ENCODE data around the gene EFNB3. TPM values are rescaled to one million over a fixed set of nuclear protein-coding genes. Genes with fewer than 3 reads are reported as not detected.

The EFNB3 gene
- total and polyA plus RNA-seq, 2 of the 13 experiments (the other 11 are each of a cell fraction or from before 2014, with no cell fraction given): 0.07 to 0.25 TPM

DNA sequence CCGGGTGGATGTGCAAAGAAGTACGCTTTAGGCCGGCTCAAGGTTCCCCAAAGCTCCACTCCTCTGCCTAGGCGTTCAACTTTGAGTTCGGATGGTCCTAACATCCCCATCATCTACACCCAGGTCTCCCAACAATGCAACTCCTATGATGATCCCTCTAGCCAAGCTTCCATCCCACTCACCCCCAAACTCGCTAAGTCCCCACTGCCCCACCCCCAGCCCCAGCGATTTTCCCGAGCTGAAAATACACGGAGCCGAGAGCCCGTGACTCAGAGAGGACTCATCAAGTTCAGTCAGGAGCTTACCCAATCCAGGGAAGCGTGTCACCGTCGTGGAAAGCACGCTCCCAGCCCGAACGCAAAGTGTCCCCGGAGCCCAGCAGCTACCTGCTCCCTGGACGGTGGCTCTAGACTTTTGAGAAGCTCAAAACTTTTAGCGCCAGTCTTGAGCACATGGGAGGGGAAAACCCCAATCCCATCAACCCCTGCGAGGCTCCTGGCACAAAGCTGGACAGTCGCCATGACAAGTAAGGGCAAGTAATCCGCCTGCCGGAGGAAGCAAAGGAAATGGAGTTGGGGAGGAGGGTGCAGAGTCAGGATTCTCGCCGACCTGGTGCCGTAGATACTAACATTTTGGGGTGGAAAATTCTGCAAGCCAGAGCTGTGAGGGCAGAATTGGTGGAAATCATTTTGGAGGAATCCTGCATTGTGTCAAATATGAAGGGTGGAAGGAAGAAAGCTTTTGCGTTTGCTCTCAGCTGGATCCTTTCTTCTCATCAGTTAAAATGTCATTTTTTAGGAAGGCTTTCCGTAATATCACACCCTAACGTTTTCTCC, 17.7 kb upstream of the EFNB3 start, which contains the start of gene TP53 (continued):
- TF ChIP-seq, protein P1, sequence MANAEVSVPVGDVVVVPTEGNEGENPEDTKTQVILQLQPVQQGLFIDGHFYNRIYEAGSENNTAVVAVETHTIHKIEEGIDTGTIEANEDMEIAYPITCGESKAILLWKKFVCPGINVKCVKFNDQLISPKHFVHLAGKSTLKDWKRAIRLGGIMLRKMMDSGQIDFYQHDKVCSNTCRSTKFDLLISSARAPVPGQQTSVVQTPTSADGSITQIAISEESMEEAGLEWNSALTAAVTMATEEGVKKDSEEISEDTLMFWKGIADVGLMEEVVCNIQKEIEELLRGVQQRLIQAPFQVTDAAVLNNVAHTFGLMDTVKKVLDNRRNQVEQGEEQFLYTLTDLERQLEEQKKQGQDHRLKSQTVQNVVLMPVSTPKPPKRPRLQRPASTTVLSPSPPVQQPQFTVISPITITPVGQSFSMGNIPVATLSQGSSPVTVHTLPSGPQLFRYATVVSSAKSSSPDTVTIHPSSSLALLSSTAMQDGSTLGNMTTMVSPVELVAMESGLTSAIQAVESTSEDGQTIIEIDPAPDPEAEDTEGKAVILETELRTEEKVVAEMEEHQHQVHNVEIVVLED (CRISPR knock-in tag; IDR thresholded peaks at IDR 0.05; ENCODE audit: borderline replicate concordance): no peak
- TF ChIP-seq ZBTB7A (CRISPR knock-in tag; IDR thresholded peaks at IDR 0.05): 0 out of 2 replicates have a peak, but pooled peaks have one; percentile 27
- TF ChIP-seq, protein P2, sequence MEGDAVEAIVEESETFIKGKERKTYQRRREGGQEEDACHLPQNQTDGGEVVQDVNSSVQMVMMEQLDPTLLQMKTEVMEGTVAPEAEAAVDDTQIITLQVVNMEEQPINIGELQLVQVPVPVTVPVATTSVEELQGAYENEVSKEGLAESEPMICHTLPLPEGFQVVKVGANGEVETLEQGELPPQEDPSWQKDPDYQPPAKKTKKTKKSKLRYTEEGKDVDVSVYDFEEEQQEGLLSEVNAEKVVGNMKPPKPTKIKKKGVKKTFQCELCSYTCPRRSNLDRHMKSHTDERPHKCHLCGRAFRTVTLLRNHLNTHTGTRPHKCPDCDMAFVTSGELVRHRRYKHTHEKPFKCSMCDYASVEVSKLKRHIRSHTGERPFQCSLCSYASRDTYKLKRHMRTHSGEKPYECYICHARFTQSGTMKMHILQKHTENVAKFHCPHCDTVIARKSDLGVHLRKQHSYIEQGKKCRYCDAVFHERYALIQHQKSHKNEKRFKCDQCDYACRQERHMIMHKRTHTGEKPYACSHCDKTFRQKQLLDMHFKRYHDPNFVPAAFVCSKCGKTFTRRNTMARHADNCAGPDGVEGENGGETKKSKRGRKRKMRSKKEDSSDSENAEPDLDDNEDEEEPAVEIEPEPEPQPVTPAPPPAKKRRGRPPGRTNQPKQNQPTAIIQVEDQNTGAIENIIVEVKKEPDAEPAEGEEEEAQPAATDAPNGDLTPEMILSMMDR (CRISPR knock-in tag; IDR thresholded peaks at IDR 0.05): peak; percentile 23; the same call in 1 of the 2 replicates
- peak; percentile 98 for TF ChIP-seq BCL3 (CRISPR knock-in tag; IDR thresholded peaks at IDR 0.05)
- peak; percentile 99 for TF ChIP-seq YY1 (IDR thresholded peaks at IDR 0.05; ENCODE audit: insufficient read depth, insufficient replicate concordance, low read depth, low read length)
- no peak for TF ChIP-seq NFYC (CRISPR knock-in tag; IDR thresholded peaks at IDR 0.05)
- TF ChIP-seq KMT2B (CRISPR knock-in tag; IDR thresholded peaks at IDR 0.05): peak; percentile 21; the same call in 1 of the 2 replicates
- TF ChIP-seq NR2F2 (IDR thresholded peaks at IDR 0.05; ENCODE audit: borderline replicate concordance, low read depth): peak; percentile 14; the same call in 1 of the 2 replicates
- peak; percentile 45; the same call in 1 of the 2 replicates for TF ChIP-seq ERF (CRISPR knock-in tag; IDR thresholded peaks at IDR 0.05)
- peak; percentile 86; the same call in 1 of the 2 replicates for TF ChIP-seq SIN3A (IDR thresholded peaks at IDR 0.05; ENCODE audit: borderline replicate concordance, low read depth, low read length)
- TF ChIP-seq MLLT10 (CRISPR knock-in tag; IDR thresholded peaks at IDR 0.05): 0 out of 2 replicates have a peak, but pooled peaks have one; percentile 62
- TF ChIP-seq, protein P3, sequence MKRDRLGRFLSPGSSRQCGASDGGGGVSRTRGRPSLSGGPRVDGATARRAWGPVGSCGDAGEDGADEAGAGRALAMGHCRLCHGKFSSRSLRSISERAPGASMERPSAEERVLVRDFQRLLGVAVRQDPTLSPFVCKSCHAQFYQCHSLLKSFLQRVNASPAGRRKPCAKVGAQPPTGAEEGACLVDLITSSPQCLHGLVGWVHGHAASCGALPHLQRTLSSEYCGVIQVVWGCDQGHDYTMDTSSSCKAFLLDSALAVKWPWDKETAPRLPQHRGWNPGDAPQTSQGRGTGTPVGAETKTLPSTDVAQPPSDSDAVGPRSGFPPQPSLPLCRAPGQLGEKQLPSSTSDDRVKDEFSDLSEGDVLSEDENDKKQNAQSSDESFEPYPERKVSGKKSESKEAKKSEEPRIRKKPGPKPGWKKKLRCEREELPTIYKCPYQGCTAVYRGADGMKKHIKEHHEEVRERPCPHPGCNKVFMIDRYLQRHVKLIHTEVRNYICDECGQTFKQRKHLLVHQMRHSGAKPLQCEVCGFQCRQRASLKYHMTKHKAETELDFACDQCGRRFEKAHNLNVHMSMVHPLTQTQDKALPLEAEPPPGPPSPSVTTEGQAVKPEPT (CRISPR knock-in tag; IDR thresholded peaks at IDR 0.05; ENCODE audit: low read depth): peak; percentile 1; the same call in 1 of the 2 replicates
- TF ChIP-seq, protein P4, sequence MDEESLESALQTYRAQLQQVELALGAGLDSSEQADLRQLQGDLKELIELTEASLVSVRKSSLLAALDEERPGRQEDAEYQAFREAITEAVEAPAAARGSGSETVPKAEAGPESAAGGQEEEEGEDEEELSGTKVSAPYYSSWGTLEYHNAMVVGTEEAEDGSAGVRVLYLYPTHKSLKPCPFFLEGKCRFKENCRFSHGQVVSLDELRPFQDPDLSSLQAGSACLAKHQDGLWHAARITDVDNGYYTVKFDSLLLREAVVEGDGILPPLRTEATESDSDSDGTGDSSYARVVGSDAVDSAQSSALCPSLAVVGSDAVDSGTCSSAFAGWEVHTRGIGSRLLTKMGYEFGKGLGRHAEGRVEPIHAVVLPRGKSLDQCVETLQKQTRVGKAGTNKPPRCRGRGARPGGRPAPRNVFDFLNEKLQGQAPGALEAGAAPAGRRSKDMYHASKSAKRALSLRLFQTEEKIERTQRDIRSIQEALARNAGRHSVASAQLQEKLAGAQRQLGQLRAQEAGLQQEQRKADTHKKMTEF (CRISPR knock-in tag; IDR thresholded peaks at IDR 0.05): no peak
- 0 out of 2 replicates have a peak, but pooled peaks have one; percentile 67 for TF ChIP-seq ZNF124 (CRISPR knock-in tag; IDR thresholded peaks at IDR 0.05)
- TF ChIP-seq TBL1XR1 (IDR thresholded peaks at IDR 0.05; ENCODE audit: borderline replicate concordance, low read length, partially characterized antibody): peak; percentile 37
- TF ChIP-seq RBAK (CRISPR knock-in tag; IDR thresholded peaks at IDR 0.05): no peak
- 0 out of 2 replicates have a peak, but pooled peaks have one; percentile 49 for TF ChIP-seq ZNF788 (CRISPR knock-in tag; IDR thresholded peaks at IDR 0.05; ENCODE audit: borderline replicate concordance)
- peak; percentile 77; the same call in 1 of the 2 replicates for TF ChIP-seq ZNF790 (CRISPR knock-in tag; IDR thresholded peaks at IDR 0.05; ENCODE audit: borderline replicate concordance)
- TF ChIP-seq SP1 (IDR thresholded peaks at IDR 0.05): no peak
- 0 out of 2 replicates have a peak, but pooled peaks have one; percentile 44 for TF ChIP-seq SP1 (CRISPR knock-in tag; IDR thresholded peaks at IDR 0.05)

Data from HepG2 (cell line).